Colonic mucosa (tissue), 4 donors: ENCODE measurements around the gene FAM219A. TPM values are rescaled to one million over a fixed set of nuclear protein-coding genes. Genes with fewer than 3 reads are reported as not detected.

Experiments used
- DNase-seq: peaks from one replicate; pipeline ENCODE4 v3.0.0-alpha.2; 2020
- H3K27ac ChIP-seq: fragments of 200-600 bp; one replicate; pipeline ENCODE4 v1.8.0; 2021
- H3K27me3 ChIP-seq: fragments of 200-600 bp; one replicate; pipeline ENCODE4 v1.8.0; 2021
- H3K36me3 ChIP-seq: fragments of 200-600 bp; one replicate; pipeline ENCODE4 v1.8.0; 2021
- H3K4me1 ChIP-seq: fragments of 200-600 bp; one replicate; pipeline ENCODE4 v1.8.0; 2021; ENCODE audit warnings: mild to moderate bottlenecking
- H3K4me3 ChIP-seq: fragments of 200-600 bp; one replicate; pipeline ENCODE4 v1.8.0; 2021
- H3K9ac ChIP-seq, 2 donors: one replicate each; pipeline ENCODE4 v1.7.0; 2013; ENCODE audit warnings: control low read depth in 2 of 2, low read depth in 2 of 2, low read length in 2 of 2
- H3K9me3 ChIP-seq: fragments of 200-600 bp; one replicate; pipeline ENCODE4 v1.8.0; 2021
- intact Hi-C: fragments of 100-400 bp; cut with DNase I; formaldehyde crosslinking; loops from one replicate; pipeline ENCODE4 v1.14.1; 2022
- total RNA-seq, 2 donors: library from RNA; stranded (reverse); fragmentation: NEBNext Ultra II Directional in 1 of 2; extraction: Animal tissue kit (Norgen Biotek cat#: 25700) in 1 of 2; gene quantifications; one replicate each; pipeline ENCODE4 v1.2.1, GENCODE V29; 2021
- TF ChIP-seq, protein P1 (sequence below): fragments of 200-600 bp; IDR thresholded peaks from one replicate; pipeline ENCODE4 v1.8.0; 2022; ENCODE audit warnings: antibody characterized with exemption, mild to moderate bottlenecking
- donor health status: healthy.
- donor health status: DM: no; HTN: no; CAD: no.
- donor health status: DM: no; HTN: no; CAD: no.

FAM219A gene
- total RNA-seq, 2 donors from 2014 or later = 6.3 to 7.5 TPM

DNA sequence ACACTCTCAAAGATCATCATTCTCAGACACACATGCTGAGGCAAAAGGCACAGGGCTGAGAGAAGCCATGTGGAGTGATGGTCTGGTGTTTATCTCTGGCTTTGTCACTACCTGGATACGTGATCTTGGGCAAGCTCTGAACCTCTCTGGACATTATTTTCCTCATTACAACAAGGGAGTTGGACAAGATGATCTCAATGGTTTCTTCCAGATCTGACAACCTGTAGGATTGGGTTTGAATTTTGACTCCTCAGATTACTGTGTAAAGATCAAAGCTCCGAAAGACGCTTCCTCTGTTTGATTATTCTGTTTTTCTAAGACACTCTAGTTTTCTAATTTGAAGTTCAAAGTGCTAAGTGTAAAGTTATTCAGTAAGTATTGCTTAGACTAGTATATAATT is 109.0 kb downstream of the FAM219A start:
- intact Hi-C loops = no loop called here
- H3K4me3 ChIP-seq = no peak overlapping the region
- DNase-seq = no peak
- H3K9ac ChIP-seq = no peak overlapping the region
- no peaks in the 10 kb centered on the region for H3K27me3 ChIP-seq
- H3K36me3 ChIP-seq = no peaks in the 10 kb centered on the region
- TF ChIP-seq, protein P1, sequence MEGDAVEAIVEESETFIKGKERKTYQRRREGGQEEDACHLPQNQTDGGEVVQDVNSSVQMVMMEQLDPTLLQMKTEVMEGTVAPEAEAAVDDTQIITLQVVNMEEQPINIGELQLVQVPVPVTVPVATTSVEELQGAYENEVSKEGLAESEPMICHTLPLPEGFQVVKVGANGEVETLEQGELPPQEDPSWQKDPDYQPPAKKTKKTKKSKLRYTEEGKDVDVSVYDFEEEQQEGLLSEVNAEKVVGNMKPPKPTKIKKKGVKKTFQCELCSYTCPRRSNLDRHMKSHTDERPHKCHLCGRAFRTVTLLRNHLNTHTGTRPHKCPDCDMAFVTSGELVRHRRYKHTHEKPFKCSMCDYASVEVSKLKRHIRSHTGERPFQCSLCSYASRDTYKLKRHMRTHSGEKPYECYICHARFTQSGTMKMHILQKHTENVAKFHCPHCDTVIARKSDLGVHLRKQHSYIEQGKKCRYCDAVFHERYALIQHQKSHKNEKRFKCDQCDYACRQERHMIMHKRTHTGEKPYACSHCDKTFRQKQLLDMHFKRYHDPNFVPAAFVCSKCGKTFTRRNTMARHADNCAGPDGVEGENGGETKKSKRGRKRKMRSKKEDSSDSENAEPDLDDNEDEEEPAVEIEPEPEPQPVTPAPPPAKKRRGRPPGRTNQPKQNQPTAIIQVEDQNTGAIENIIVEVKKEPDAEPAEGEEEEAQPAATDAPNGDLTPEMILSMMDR = no peak
- H3K9me3 ChIP-seq = no peaks in the 10 kb centered on the region
- no peaks in the 10 kb centered on the region for H3K4me1 ChIP-seq
- no peak overlapping the region for H3K27ac ChIP-seq

Other genes with a start within 250 kb of the FAM219A start
- gene KIF24, start 129.3 kb downstream of the FAM219A start, total RNA-seq = 1 to 10 TPM; 2.2 to 7.3 TPM
- 10 to 100 TPM; 25.6 to 28.4 TPM for gene NUDT2, start 129.0 kb downstream of the FAM219A start, total RNA-seq
- 10 to 100 TPM; 57.0 to 68.6 TPM for gene MYORG, start 81.7 kb downstream of the FAM219A start, total RNA-seq
- gene DNAI1, start 235 bp upstream of the FAM219A start, total RNA-seq = not detected
- gene ENHO, start 64.4 kb upstream of the FAM219A start, total RNA-seq = 1 to 10 TPM; 1.2 to 1.3 TPM
- 1 to 10 TPM; 1.8 to 1.9 TPM for gene CNTFR, start 131.2 kb upstream of the FAM219A start, total RNA-seq
- gene RPP25L, start 153.5 kb upstream of the FAM219A start, total RNA-seq = 10 to 100 TPM; 37.0 to 54.4 TPM
- 10 to 100 TPM; 65.2 to 76.3 TPM for gene DCTN3, start 161.9 kb upstream of the FAM219A start, total RNA-seq
- not detected for gene ARID3C, start 170.5 kb upstream of the FAM219A start, total RNA-seq
- gene SIGMAR1, start 179.2 kb upstream of the FAM219A start, total RNA-seq = 100 to 1,000 TPM in 1 of 2 donors, 10 to 100 TPM in 1; 49.6 to 114 TPM
- gene GALT, start 188.1 kb upstream of the FAM219A start, total RNA-seq = 10 to 100 TPM; 37.8 to 45.6 TPM
- gene IL11RA, start 193.6 kb upstream of the FAM219A start, total RNA-seq = 10 to 100 TPM; 10.5 to 10.6 TPM
- not detected for gene CCL27, start 204.1 kb upstream of the FAM219A start, total RNA-seq
- gene CCL19, start 232.7 kb upstream of the FAM219A start, total RNA-seq = 1 to 10 TPM; 2.2 to 5.0 TPM